ENCODE results near the gene MINDY1.

Gene MINDY1

DNA sequence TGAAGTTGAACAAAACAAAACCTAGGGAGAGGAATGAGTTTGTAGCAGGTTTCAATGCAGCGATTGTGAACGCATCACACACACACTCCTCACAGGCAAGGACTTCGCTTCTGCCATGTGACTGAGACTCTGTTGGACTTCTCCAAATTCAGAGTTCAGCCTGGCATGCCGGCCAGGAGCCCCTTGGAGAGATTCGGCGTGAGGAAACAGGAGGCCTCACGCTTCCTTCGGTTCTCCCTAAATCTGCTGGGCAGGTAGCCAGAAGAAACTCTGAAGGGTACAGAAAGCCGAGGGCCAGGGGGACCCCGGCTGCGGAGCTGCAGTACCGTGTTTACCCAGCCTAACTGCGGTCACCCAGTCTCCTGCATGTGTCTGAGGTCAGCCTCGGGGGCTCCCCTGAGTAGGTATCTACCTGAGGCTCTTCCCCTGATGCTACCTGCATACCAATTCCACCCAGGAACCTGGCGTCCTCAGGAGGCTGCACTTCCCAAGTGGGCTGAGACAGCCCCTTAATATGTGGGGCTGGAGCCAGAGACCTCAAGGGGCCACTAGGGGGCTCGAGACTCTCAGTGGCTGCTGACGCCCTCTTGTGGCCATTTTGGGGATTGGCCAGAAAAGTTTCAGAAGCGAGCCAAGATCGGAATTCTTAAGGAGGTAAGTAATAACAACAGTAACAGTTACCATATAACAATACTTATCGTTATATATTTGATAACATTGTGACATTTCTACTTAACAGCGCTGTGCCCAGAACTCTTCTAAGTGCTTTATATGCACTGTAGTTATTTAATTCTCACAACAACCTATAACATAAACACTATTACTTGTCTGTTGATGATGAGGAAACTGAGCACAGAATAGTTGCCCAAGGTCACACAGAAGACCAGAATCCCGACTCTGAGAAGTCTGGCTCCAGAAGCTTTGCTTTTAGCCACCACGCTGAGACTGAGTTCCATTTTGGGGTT is 27.3 kb downstream of the MINDY1 start:
- H3K4me3 ChIP-seq (ENCODE audit: low read depth, low read length): no peak overlapping the region
- TF ChIP-seq, protein P1, sequence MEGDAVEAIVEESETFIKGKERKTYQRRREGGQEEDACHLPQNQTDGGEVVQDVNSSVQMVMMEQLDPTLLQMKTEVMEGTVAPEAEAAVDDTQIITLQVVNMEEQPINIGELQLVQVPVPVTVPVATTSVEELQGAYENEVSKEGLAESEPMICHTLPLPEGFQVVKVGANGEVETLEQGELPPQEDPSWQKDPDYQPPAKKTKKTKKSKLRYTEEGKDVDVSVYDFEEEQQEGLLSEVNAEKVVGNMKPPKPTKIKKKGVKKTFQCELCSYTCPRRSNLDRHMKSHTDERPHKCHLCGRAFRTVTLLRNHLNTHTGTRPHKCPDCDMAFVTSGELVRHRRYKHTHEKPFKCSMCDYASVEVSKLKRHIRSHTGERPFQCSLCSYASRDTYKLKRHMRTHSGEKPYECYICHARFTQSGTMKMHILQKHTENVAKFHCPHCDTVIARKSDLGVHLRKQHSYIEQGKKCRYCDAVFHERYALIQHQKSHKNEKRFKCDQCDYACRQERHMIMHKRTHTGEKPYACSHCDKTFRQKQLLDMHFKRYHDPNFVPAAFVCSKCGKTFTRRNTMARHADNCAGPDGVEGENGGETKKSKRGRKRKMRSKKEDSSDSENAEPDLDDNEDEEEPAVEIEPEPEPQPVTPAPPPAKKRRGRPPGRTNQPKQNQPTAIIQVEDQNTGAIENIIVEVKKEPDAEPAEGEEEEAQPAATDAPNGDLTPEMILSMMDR (IDR thresholded peaks at IDR 0.05; ENCODE audit: control insufficient read depth, extremely low read depth, insufficient read depth): peak; percentile 100
- peak; percentile 69 for DNase-seq (ENCODE audit: low read depth)

DNA sequence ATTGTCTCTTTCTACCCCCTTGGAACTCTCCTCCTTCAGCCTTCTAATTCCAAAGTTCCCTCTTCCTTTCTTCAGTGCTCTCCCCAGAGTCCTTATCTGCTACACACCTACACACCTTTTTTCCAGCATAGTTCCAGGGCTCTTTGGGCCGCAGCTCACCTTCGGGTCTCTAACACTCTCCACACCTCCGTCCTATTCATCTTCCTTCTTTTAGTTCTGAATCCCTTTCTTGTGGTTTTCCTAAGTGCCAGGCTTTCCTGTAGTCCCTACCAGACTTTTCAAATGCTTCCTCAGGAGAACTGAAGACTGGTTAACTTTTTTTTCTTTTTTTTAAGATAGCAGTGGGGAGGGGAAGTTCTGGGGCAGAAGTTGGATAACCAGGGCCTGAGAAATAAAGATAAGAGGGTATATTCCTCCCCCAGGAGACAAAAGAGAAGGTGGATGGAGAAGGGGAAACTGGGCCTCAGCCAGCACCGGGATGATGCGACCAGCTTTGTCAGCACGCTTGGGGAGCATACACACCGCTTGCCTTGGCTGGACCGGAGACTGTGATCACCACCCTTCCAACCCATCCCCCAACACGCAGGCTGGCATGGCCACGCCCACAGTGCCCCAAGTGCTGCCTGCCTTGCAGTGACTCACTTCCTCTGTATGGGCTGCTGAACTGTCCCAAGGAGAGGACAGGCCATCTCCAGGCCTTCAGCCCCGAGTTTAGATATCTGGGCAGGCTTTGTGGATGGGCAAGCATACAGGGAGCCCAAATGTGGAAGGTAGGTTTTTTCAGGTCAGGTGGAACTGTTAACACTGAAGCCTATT is 29.6 kb downstream of the MINDY1 start:
- TF ChIP-seq, protein P1 (IDR thresholded peaks at IDR 0.05; ENCODE audit: control insufficient read depth, extremely low read depth, insufficient read depth): no peak
- H3K4me3 ChIP-seq (ENCODE audit: low read depth, low read length): no peak overlapping the region
- no peak for DNase-seq (ENCODE audit: low read depth)

DNA sequence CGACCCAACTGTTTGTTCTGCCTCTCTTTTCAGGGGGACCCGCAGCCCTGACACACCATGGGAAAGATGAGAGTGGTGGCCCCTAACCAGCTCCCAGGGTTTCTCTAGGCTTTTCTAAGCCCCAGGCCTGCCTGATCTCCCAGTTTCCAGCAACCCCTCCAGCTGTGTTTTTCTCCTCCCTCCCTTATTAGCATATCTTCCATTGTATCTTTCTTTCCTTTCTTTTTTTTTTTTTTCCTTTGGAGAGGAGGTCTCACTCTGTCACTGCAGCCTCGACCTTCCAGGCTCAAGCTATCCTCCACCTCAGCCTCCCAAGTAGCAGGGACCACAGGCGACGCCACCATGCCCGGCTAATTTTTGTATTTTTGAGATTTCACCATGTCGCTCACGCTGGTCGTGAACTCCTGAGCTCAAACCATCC is 30.3 kb downstream of the MINDY1 start:
- DNase-seq (ENCODE audit: low read depth): no peak
- TF ChIP-seq, protein P1 (IDR thresholded peaks at IDR 0.05; ENCODE audit: control insufficient read depth, extremely low read depth, insufficient read depth): no peak
- H3K4me3 ChIP-seq (ENCODE audit: low read depth, low read length): no peak overlapping the region

DNA sequence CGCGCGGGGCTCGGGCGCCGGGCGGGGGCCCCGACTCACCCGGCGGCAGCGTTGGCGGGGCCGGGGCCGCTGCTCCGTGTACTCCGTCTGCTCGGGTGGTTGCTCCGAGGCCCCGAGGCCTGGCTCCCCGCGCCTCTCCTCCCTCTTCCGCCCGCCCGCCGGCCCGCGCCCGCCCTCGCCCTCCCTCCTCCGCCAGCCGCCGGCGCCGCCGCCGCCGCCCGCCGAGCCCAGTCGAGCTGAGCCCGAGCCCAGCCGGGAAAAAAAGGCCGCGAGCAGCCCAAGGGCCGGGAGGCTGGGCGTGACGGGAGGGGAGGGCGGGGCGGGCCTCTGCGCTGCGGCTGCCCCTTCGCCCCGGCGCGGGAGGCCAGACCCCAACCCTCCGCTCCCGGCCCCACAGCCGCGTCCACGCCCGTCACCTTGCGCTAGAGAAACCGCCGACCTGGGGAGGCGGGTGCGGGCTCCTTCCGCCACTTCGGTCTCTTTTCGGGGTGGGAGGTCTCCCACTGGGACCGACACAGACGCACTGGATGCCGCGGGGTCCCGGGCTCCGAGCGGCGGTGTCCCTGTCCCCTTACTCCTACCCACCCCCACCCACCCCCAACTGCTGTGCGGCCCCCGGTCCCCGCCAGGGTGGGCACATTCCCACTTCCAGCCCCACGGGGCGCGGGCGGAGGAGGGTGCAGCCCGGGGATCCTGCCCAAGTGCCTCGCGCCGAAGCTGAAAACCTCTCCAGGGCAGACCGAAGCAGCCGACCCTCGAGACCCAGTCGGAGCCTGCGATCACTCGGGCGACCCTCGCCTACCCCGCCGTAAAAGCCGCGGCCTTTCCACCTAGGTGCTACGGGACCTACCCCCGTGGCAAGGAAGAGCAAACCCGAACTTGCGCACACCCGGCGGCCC is 31.9 kb downstream of the MINDY1 start, which contains the start of gene CERS2:
Gene CERS2 (minus strand): TSS at position 256 of the 899 bp plus-strand sequence. CDS start 5,745 bp downstream, outside the sequence.
- peak within 1 kb of the TSS; percentile 84 for H3K4me3 ChIP-seq (ENCODE audit: low read depth, low read length)
- TF ChIP-seq, protein P1 (IDR thresholded peaks at IDR 0.05; ENCODE audit: control insufficient read depth, extremely low read depth, insufficient read depth): no peak
- DNase-seq (ENCODE audit: low read depth): no peak

- DNase-seq (ENCODE audit: low read depth): no peak
- peak overlapping the region; percentile 84 for H3K4me3 ChIP-seq (ENCODE audit: low read depth, low read length)
- TF ChIP-seq, protein P1 (IDR thresholded peaks at IDR 0.05; ENCODE audit: control insufficient read depth, extremely low read depth, insufficient read depth): no peak
These were observed 32.7 kb downstream of the MINDY1 start for GRCh38 chr1:150973836-150974579.
